Breast epithelium (tissue), 4 donors: ENCODE measurements around the gene HDAC4. TPM values are rescaled to one million over a fixed set of nuclear protein-coding genes. Genes with fewer than 3 reads are reported as not detected.

Source experiments
- DNase-seq, 2 donors: peaks; one replicate each; pipeline ENCODE4 v3.0.0-alpha.2; 2019; ENCODE audit warnings: low spot score in 2 of 2
- H3K27ac ChIP-seq, 2 donors: fragments of 200-600 bp; sonication (generic) in 1 of 2; one replicate each; pipeline ENCODE4 v1.5.1; 2016 to 2019; ENCODE audit warnings: mild to moderate bottlenecking in 1 of 2
- H3K27me3 ChIP-seq, 2 donors: fragments of 200-600 bp; sonication (generic) in 1 of 2; one replicate each; pipeline versions ENCODE4 v1.5.1 to v1.6.0; 2017 to 2019; ENCODE audit warnings: control low read depth in 1 of 2, mild to moderate bottlenecking in 1 of 2
- H3K36me3 ChIP-seq: fragments of 200-600 bp; one replicate; pipeline ENCODE4 v1.5.1; 2019
- H3K4me1 ChIP-seq, 2 donors: fragments of 200-600 bp; sonication (generic); one replicate each; pipeline ENCODE4 v1.5.1; 2016 to 2019; ENCODE audit warnings: control low read depth in 1 of 2
- H3K4me3 ChIP-seq, 3 donors: fragments of 200-600 bp; sonication (generic); 1 replicate in 2 of 3; 2 replicates in 1 of 3; pipeline ENCODE4 v1.5.1; 2016 to 2019; ENCODE audit warnings: mild to moderate bottlenecking in 3 of 3, moderate library complexity in 2 of 3
- H3K9me3 ChIP-seq, 2 donors: fragments of 200-600 bp; sonication (generic) in 1 of 2; one replicate each; pipeline ENCODE4 v1.5.1; 2016 to 2019; ENCODE audit warnings: control low read depth in 1 of 2
- POLR2A ChIP-seq: fragments of 450-650 bp; IDR thresholded peaks from one replicate; pipeline ENCODE4 v1.6.1; 2016; ENCODE audit warnings: antibody characterized with exemption, mild to moderate bottlenecking, moderate library complexity
- POLR2AphosphoS5 ChIP-seq, 3 donors: sonication (generic); formaldehyde crosslinking; IDR thresholded peaks; one replicate each; pipeline ENCODE4 v1.6.1; 2017; ENCODE audit warnings: antibody characterized with exemption in 3 of 3
- intact Hi-C: fragments of 100-400 bp; cut with DNase I; formaldehyde crosslinking; loops from one replicate; pipeline ENCODE4 v1.15.1; 2023; ENCODE audit warnings: low total_unique reads
- total RNA-seq, 3 donors: library from RNA; depleted of rRNA; stranded (reverse); fragments of >200 nt; gene quantifications; one replicate each; pipeline ENCODE4 v1.1.0, GENCODE V29; 2016
- TF ChIP-seq, protein P1 (sequence below), 3 donors: fragments of 450-650 bp; IDR thresholded peaks; one replicate each; pipeline ENCODE4 v1.5.1; 2016 to 2017; ENCODE audit warnings: antibody characterized with exemption in 3 of 3, mild to moderate bottlenecking in 3 of 3, moderate library complexity in 3 of 3

The HDAC4 gene
- total RNA-seq, 3 donors from 2014 or later = 20.3 to 36.0 (median 32.8) TPM

- intact Hi-C loops = no loop called here
- TF ChIP-seq, protein P1, sequence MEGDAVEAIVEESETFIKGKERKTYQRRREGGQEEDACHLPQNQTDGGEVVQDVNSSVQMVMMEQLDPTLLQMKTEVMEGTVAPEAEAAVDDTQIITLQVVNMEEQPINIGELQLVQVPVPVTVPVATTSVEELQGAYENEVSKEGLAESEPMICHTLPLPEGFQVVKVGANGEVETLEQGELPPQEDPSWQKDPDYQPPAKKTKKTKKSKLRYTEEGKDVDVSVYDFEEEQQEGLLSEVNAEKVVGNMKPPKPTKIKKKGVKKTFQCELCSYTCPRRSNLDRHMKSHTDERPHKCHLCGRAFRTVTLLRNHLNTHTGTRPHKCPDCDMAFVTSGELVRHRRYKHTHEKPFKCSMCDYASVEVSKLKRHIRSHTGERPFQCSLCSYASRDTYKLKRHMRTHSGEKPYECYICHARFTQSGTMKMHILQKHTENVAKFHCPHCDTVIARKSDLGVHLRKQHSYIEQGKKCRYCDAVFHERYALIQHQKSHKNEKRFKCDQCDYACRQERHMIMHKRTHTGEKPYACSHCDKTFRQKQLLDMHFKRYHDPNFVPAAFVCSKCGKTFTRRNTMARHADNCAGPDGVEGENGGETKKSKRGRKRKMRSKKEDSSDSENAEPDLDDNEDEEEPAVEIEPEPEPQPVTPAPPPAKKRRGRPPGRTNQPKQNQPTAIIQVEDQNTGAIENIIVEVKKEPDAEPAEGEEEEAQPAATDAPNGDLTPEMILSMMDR (IDR thresholded peaks at IDR 0.05) = no peak
- TF ChIP-seq POLR2A (no peak), POLR2AphosphoS5 (IDR thresholded peaks at IDR 0.05) (peak in 1 of 3 donors; percentile 21)
- H3K27ac ChIP-seq = peak overlapping the region; percentile 50 to 76
- H3K36me3 ChIP-seq = no peaks in the 10 kb centered on the region
- H3K4me1 ChIP-seq = peaks cover 15 to 16% of the 10 kb centered on the region in 2 donors
- H3K27me3 ChIP-seq = no peaks in the 10 kb centered on the region
- DNase-seq = no peak
- no peaks in the 10 kb centered on the region for H3K9me3 ChIP-seq
- H3K4me3 ChIP-seq = no peak overlapping the region
These were observed 174.8 kb downstream of the HDAC4 start for GRCh38 chr2:239225871-239226561.

GRCh38 chr2:239225371-239225851 lies 175.4 kb downstream of the HDAC4 start:
- Histone ChIP-seq H3K9me3 (no peaks in the 10 kb centered on the region), H3K27ac (peak overlapping the region; percentile 50 to 76), H3K4me1 (peaks cover 15 to 16% of the 10 kb centered on the region in 2 donors), H3K4me3 (no peak overlapping the region), H3K36me3 (no peaks in the 10 kb centered on the region), H3K27me3 (no peaks in the 10 kb centered on the region)
- TF ChIP-seq, protein P1 (IDR thresholded peaks at IDR 0.05) = no peak
- intact Hi-C loops = no loop called here
- no peak for DNase-seq

- TF ChIP-seq POLR2A (no peak), POLR2AphosphoS5 (IDR thresholded peaks at IDR 0.05) (no peak)
- TF ChIP-seq, protein P1 (IDR thresholded peaks at IDR 0.05) = no peak
- Histone ChIP-seq H3K27ac (peak overlapping the region in 1 of 2 donors; percentile 76), H3K36me3 (no peaks in the 10 kb centered on the region), H3K9me3 (no peaks in the 10 kb centered on the region), H3K4me3 (no peak overlapping the region), H3K4me1 (peaks cover 15 to 16% of the 10 kb centered on the region in 2 donors), H3K27me3 (no peaks in the 10 kb centered on the region)
- intact Hi-C loops = no loop called here
- DNase-seq = no peak
These were observed 175.9 kb downstream of the HDAC4 start for GRCh38 chr2:239224955-239225354.

GRCh38 chr2:239224199-239224570 lies 176.6 kb downstream of the HDAC4 start:
- Histone ChIP-seq H3K27ac (peak overlapping the region; percentile 16 to 80), H3K36me3 (no peaks in the 10 kb centered on the region), H3K9me3 (no peaks in the 10 kb centered on the region), H3K4me3 (no peak overlapping the region), H3K4me1 (peaks cover 15 to 16% of the 10 kb centered on the region in 2 donors), H3K27me3 (no peaks in the 10 kb centered on the region)
- TF ChIP-seq POLR2A = no peak
- no peak for TF ChIP-seq POLR2AphosphoS5 (IDR thresholded peaks at IDR 0.05)
- TF ChIP-seq, protein P1 (IDR thresholded peaks at IDR 0.05) = no peak
- DNase-seq = no peak
- intact Hi-C loops = no loop called here

- intact Hi-C loops = no loop called here
- H3K27me3 ChIP-seq = no peaks in the 10 kb centered on the region
- TF ChIP-seq, protein P1 (IDR thresholded peaks at IDR 0.05) = no peak
- TF ChIP-seq POLR2AphosphoS5 (IDR thresholded peaks at IDR 0.05) = no peak
- H3K36me3 ChIP-seq = no peaks in the 10 kb centered on the region
- no peak overlapping the region for H3K4me3 ChIP-seq
- peaks cover 15 to 16% of the 10 kb centered on the region in 2 donors for H3K4me1 ChIP-seq
- H3K27ac ChIP-seq = peak overlapping the region; percentile 70 to 80
- H3K9me3 ChIP-seq = no peaks in the 10 kb centered on the region
- peak; percentile 29 to 51 for DNase-seq
These were observed 177.3 kb downstream of the HDAC4 start for GRCh38 chr2:239223310-239224198.
